Fibroblast of skin of left biceps (primary cell): ENCODE data around the gene SH3BGR.
"Not testable (repeated sequence)": the region's sequence is repeated elsewhere in the genome, so short reads cannot be mapped to it uniquely, and the experiment has no call there.

ENCODE experiments used
- DNase-seq, 2 experiments: peaks; one replicate each; pipeline ENCODE4 v3.0.0-alpha.2; 2013; ENCODE audit warnings: low read depth in 2 of 2

Gene SH3BGR

GRCh38 chr21:39451332-39452206, at the start of gene SH3BGR:
Gene SH3BGR (plus strand): TSS chr21:39451970. CDS start chr21:39452097, 127 bp downstream.
- no peak for DNase-seq

GRCh38 chr21:39406065-39406464, 45.7 kb upstream of the SH3BGR start:
- DNase-seq: no peak

GRCh38 chr21:39419204-39419603, 32.6 kb upstream of the SH3BGR start:
- not testable (repeated sequence) for DNase-seq

- DNase-seq: no peak
Observed at GRCh38 chr21:39422527-39423241, 29.1 kb upstream of the SH3BGR start.

- DNase-seq: no peak
Observed at GRCh38 chr21:39429445-39429844, 22.3 kb upstream of the SH3BGR start.

- no peak for DNase-seq
Observed at GRCh38 chr21:39430016-39430415, 21.8 kb upstream of the SH3BGR start.

- no peak for DNase-seq
Observed at GRCh38 chr21:39430457-39430856, 21.3 kb upstream of the SH3BGR start.

GRCh38 chr21:39430954-39431353, 20.8 kb upstream of the SH3BGR start:
- DNase-seq: no peak

- no peak for DNase-seq
Observed at GRCh38 chr21:39434950-39435349, 16.8 kb upstream of the SH3BGR start.

- DNase-seq: no peak
Observed at GRCh38 chr21:39439232-39439631, 12.5 kb upstream of the SH3BGR start.

GRCh38 chr21:39441502-39442475, 10.0 kb upstream of the SH3BGR start:
- no peak for DNase-seq

GRCh38 chr21:39444421-39445180, 7.2 kb upstream of the SH3BGR start:
- DNase-seq: no peak

GRCh38 chr21:39445321-39446269, 6.2 kb upstream of the SH3BGR start, which contains the start of gene LCA5L:
Gene LCA5L (minus strand): TSS chr21:39445778. CDS start chr21:39428493, 17,285 bp downstream.
- DNase-seq: peak; percentile 62 to 64

GRCh38 chr21:39447264-39447663, 4.5 kb upstream of the SH3BGR start:
- DNase-seq: no peak

- DNase-seq: no peak
Observed at GRCh38 chr21:39452207-39452969, 618 bp downstream of the SH3BGR start.

- DNase-seq: no peak
Observed at GRCh38 chr21:39452970-39453342, 1.2 kb downstream of the SH3BGR start.

GRCh38 chr21:39453571-39454179, 1.9 kb downstream of the SH3BGR start:
- DNase-seq: no peak

GRCh38 chr21:39454949-39455668, 3.3 kb downstream of the SH3BGR start:
- DNase-seq: no peak
